HG03565 (cell line): Measurements from ENCODE around the gene FOXO6.

Experiments
- ATAC-seq: cut with Tn5 transposase; IDR thresholded peaks from one replicate; pipeline ENCODE4 v1.9.1; 2021; ENCODE audit warnings: mild to moderate bottlenecking, moderate library complexity; ENCODE audit not compliant: unreplicated experiment

Gene FOXO6

GRCh38 chr1:41419584-41420295 is 58.5 kb downstream of the FOXO6 start:
- ATAC-seq: no peak

- no peak for ATAC-seq
Observed at GRCh38 chr1:41420351-41420750, 59.1 kb downstream of the FOXO6 start.

DNA sequence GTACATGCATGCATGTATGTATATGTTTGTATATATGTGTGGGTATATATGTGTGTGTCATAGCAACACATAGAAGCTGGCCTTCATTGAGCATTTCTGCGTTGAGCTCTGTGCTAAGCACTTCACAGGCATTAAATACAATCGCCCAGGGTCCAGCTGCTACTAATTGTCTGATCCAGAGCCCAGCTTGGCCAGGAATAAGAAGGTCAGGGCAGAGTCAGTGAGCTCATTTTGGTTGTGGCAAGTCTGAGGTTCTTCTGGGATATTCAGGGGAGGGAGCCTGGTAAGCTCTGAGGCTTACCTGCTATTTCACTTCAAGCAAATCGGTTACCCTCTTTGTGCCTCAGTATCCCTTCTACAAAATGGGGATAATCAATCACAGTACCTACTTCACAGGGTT is 59.6 kb downstream of the FOXO6 start:
- ATAC-seq: no peak

DNA sequence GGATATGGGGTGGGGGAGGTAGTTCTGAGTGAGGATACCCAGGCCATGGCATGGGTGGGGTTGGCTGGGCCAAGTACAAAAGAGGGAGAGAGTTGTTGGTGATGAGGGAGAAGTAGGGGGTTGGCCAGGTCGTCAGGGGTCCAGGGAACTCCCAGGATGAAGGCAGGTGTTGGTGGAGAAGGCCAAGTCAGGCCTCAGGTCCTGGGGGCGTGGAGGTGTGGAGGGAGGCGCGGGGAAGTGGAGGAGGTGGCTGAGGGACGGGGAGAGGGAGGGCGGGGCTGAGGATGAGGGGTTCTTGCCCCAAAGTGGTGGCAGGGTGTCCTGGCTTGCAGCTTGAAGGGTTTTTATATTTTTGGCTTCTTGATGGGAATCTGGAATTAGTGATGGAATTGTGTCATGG is 61.1 kb downstream of the FOXO6 start:
- no peak for ATAC-seq

DNA sequence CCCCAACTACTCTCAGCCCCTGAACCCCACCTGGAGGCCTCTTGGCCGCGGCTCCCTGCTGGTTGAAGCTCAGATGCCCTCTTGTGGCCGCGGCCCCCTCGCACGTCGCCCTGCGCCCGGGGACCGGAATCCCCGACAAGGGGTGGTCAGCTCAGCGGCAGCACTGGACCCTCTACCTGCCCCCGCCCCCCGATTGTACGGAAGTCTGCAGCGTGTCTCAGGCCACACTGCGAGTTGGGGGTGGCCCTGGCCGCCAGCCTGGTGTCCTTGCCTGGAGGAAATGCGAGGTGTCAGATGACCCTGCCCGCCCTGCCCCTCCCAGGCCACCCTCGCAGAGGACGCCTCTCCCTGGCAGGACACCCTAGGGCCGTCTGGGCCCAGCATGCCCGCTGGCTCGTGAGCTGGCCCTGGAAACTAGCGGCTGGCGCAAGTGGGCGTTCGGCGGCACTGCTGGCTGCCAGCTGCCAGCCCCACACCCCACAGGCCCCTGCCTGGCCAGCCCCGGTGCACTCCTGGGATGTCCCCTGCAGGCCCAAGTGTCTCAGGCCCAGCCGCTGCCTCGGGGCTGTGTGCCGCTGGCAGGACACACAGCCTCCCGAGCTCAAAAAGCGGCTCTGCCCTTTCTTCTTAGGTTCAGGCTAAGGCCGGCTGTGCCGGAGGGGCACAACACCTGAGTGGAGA is 62.4 kb downstream of the FOXO6 start:
- ATAC-seq: no peak

- ATAC-seq: no peak
Observed at GRCh38 chr1:41424581-41425118, 63.4 kb downstream of the FOXO6 start.

GRCh38 chr1:41425369-41425768 is 64.1 kb downstream of the FOXO6 start:
- ATAC-seq: no peak

GRCh38 chr1:41426201-41426890 is 65.1 kb downstream of the FOXO6 start:
- ATAC-seq: no peak

GRCh38 chr1:41427122-41427913 is 66.1 kb downstream of the FOXO6 start:
- ATAC-seq: no peak

DNA sequence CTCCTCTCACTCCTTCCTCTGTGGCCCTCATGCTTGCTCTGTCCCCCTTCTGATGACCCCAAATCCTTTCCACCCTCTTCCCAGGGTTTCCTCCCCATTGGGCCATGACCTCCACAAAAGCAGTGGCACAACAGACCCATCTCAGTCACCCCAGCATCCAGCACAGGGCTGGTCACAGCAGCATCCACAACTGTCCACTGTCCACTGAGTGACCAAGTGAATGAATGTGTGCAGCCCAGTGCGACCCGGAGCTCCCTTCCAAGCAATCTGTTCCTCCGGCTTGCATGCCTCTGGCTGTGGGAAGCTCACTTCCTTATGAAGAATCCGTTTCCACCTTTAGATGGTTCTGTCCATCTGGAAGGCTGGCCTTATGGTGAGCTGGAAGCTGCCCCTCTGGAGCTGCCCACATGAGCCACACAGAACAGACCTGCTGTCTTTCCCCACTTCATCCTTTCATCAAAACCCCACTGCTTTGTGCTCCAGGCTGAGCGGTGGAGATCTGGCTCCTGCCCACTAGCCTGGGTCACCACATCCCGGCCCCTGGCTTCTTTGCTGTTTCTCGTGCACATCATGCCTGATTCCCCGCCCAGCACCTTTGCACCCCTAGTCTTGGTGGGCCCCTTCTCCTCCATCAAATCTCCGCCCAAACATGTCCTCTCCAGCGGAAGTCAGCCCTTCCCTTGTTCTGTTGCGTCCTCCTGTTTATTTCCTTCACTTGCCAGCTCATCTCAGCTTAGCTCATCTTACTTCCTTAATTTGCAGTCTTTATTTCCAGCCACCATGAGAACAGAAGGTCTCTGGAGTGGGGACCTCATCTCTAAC is 66.9 kb downstream of the FOXO6 start:
- ATAC-seq: no peak

DNA sequence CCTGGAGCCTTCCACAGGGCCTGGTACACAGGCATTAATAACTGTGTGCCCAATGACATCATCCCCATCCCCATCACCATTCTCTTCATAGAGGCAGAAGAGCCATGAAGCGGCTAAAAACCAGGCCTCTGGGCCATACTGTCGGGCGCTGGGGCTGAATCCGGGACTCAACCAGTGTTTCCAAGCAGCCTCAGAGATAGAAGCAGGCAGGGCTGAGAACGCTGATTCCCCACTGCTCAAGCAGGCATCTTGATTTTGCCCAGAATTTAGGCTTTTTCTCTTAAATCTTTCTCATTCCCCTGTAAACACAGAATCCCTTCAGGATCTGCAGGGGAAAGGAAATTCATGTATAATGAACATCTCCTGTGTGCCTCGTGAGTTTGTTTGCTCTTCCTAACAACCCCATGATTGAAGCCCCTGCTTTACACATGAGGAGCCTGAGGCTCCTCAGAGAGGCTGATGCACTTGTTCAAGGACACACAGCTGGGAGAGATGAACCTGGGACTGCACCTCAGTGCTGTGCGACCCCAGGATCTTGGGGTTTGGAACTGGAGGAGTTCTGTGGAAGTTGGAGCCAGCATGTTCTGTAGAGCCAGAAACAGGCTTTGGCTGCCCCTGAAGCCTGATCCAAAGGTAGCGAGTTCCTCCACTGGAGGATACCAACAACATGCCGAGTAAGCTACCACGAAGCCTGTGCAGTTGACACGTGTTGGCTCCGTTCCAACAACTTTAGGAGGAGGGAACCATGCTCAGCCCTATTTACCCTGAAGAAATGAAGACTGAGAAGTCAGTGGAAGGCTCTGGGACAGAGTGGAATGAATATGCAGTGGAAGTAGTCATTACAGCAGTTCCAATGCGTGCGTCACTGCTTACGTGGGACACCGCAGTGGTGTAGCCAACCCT is 67.8 kb downstream of the FOXO6 start:
- ATAC-seq: no peak

DNA sequence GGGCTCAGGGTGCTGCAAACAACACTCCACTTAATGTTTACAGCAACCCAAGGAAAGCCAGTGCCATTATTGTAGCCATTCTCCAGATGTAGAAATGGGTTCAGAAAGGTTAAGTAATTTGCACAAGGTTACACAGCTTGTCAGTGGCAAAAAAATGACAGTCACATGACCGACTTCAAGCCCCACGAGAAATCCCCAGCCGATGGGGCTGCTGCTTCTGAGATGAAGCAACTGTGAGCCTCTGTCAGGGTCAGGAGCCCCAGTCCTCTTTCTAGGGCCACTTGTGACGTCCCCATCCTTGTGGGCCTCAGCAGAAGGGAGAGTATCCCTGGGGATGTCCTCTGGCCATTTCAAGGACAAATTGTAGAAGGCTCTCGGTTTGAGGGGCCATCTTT is 68.4 kb downstream of the FOXO6 start:
- no peak for ATAC-seq

- no peak for ATAC-seq
Observed at GRCh38 chr1:41430069-41430468, 68.8 kb downstream of the FOXO6 start.

- ATAC-seq: no peak
Observed at GRCh38 chr1:41430582-41430981, 69.3 kb downstream of the FOXO6 start.

GRCh38 chr1:41431490-41432350 is 70.5 kb downstream of the FOXO6 start:
- ATAC-seq: no peak
